ENCODE results near the gene NCL. TPM values are rescaled to one million over a fixed set of nuclear protein-coding genes. Genes with fewer than 3 reads are reported as not detected.

The NCL gene, protein sequence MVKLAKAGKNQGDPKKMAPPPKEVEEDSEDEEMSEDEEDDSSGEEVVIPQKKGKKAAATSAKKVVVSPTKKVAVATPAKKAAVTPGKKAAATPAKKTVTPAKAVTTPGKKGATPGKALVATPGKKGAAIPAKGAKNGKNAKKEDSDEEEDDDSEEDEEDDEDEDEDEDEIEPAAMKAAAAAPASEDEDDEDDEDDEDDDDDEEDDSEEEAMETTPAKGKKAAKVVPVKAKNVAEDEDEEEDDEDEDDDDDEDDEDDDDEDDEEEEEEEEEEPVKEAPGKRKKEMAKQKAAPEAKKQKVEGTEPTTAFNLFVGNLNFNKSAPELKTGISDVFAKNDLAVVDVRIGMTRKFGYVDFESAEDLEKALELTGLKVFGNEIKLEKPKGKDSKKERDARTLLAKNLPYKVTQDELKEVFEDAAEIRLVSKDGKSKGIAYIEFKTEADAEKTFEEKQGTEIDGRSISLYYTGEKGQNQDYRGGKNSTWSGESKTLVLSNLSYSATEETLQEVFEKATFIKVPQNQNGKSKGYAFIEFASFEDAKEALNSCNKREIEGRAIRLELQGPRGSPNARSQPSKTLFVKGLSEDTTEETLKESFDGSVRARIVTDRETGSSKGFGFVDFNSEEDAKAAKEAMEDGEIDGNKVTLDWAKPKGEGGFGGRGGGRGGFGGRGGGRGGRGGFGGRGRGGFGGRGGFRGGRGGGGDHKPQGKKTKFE
- total RNA-seq (ENCODE audit: low replicate concordance): 167 and 437 TPM in 2 replicates

DNA sequence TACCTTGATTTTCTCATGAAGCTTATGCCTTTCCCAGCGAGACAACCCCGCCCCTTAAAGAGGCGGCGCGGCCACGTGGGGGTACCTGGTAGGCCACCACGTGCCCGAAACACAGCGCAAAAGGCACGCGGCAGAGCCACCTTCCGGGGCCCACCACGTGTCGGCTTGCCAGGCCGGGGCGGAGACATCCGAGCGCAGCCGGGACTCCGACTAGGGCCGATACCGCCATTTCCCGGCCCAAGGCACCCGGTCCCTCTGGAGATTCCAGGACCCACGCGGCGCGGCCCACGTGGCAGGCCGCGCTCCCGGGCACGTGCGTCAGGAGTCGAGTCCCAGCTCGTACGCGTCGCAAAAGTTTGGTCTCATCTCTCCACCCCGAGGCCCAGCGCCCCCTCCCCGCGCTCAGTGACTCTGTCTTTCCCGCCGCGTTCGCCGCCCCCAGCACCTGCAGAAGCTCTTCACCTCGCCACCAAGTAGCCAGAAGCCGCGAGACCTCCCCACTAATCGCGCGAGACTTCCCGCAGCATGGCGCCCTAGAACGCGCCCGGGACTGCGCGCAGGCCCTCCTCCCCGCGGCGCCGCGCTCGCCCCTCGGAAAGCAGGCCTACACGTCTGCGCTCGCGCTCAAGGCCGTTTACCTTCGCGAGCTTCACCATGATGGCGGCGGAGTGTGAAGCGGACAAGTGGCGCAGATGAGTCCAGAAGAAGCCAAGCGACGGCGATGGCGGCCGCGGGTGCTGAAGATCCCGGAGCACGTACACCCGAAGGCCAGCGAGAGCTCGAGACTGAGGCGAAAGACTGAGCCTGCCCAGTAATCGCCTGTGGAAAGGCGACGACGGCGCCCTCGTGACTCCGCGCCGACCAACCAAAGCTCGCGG lies at the start of gene NCL:
TSS of gene NCL (minus strand) at position 787 of the 878 bp plus-strand sequence. CDS start at position 656, 131 bp downstream.
- peak; percentile 97 for DNase-seq (ENCODE audit: low read depth)
- TF ChIP-seq, protein P1, sequence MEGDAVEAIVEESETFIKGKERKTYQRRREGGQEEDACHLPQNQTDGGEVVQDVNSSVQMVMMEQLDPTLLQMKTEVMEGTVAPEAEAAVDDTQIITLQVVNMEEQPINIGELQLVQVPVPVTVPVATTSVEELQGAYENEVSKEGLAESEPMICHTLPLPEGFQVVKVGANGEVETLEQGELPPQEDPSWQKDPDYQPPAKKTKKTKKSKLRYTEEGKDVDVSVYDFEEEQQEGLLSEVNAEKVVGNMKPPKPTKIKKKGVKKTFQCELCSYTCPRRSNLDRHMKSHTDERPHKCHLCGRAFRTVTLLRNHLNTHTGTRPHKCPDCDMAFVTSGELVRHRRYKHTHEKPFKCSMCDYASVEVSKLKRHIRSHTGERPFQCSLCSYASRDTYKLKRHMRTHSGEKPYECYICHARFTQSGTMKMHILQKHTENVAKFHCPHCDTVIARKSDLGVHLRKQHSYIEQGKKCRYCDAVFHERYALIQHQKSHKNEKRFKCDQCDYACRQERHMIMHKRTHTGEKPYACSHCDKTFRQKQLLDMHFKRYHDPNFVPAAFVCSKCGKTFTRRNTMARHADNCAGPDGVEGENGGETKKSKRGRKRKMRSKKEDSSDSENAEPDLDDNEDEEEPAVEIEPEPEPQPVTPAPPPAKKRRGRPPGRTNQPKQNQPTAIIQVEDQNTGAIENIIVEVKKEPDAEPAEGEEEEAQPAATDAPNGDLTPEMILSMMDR (IDR thresholded peaks at IDR 0.05; ENCODE audit: insufficient read depth, low read length): no peak
- H3K4me3 ChIP-seq (ENCODE audit: low read depth, low read length): peak within 1 kb of the TSS; percentile 98

DNA sequence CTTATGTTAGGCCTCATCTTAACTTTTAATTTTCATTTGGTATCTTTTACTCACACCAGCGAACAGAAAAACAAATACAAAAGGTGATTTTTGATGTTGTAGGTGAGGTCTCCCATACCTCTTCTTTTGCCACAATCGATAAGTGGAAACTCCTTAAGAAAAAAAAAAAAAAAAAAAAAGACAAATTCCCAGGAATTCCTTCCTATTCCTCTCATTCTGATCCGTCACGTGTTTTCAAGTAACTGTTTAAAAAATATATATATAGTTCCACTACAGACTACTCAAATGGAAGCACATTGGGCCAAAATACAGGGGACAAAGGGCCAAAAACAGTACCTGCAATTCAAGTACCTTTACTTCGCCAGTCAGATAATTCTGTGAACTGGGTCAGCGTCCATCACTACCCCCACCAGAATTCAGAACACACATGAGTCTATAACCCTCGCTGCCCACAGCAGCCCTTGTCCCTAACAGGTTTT lies 49.5 kb upstream of the NCL start:
- peak overlapping the region; percentile 93 for H3K4me3 ChIP-seq (ENCODE audit: low read depth, low read length)
- no peak for DNase-seq (ENCODE audit: low read depth)

DNA sequence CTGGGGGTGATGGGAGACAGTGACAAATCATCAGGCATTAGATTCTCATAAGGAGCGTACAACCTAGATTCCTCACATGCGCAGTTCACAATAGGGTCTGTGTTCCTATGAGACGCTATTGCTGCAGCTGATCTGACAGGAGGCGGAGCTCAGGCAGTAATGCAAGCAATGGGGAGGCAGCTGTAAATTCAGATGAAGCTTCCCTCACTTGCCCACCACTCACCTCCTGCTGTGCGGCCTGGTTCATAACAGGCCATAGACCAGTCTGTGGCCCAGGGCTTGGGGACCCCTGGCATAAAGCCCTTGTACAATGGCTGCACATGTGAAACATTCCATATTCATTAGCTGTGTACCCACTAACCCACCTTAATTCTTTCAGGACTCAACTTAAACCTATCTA lies 47.9 kb upstream of the NCL start:
- DNase-seq (ENCODE audit: low read depth): no peak
- TF ChIP-seq, protein P1 (IDR thresholded peaks at IDR 0.05; ENCODE audit: insufficient read depth, low read length): no peak

More for the DNA sequence above, 49.5 kb upstream of the NCL start:
- TF ChIP-seq, protein P1 (IDR thresholded peaks at IDR 0.05; ENCODE audit: insufficient read depth, low read length): no peak

DNA sequence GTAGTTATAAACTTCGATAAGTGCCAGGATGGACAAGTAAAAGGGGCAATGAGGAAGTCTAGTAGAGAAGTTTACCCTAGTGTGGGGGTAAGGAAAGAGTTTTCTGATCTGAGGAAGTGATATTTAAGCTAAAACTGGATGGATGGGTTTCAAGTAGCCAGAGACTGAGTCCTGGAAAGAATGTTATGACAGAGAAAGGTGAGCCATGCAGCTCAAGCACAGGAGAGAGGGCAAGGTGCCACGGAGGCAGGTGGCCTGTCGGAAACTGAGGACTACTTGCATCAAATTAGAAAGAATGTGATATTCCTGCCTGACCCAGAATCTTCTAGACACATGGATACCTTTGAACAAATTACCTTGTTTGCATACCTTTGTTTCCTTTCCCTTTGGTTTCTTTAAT lies 39.5 kb upstream of the NCL start:
- DNase-seq (ENCODE audit: low read depth): no peak
- TF ChIP-seq, protein P1 (IDR thresholded peaks at IDR 0.05; ENCODE audit: insufficient read depth, low read length): no peak
- H3K4me3 ChIP-seq (ENCODE audit: low read depth, low read length): no peak overlapping the region

More for the DNA sequence above, 47.9 kb upstream of the NCL start:
- no peak overlapping the region for H3K4me3 ChIP-seq (ENCODE audit: low read depth, low read length)

DNA sequence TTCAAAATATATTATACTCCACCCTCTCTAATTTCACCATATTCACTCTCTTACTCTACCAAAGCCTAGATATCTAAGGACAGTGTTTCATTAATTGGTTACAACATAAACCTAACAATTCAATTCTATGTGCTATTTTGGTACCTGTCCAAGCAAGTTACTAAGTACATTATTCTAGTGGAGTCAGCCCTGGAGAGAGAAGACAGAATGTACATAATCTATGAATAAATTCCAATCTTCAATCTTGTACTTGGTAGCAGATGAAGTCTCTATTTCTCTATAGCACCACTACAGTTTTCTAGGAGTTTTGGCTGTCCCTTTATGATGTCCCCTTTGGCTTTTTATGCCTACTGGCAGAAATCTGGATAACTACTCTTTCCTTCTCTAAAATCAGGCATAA lies 38.3 kb upstream of the NCL start:
- TF ChIP-seq, protein P1 (IDR thresholded peaks at IDR 0.05; ENCODE audit: insufficient read depth, low read length): no peak
- no peak for DNase-seq (ENCODE audit: low read depth)
- no peak overlapping the region for H3K4me3 ChIP-seq (ENCODE audit: low read depth, low read length)

DNA sequence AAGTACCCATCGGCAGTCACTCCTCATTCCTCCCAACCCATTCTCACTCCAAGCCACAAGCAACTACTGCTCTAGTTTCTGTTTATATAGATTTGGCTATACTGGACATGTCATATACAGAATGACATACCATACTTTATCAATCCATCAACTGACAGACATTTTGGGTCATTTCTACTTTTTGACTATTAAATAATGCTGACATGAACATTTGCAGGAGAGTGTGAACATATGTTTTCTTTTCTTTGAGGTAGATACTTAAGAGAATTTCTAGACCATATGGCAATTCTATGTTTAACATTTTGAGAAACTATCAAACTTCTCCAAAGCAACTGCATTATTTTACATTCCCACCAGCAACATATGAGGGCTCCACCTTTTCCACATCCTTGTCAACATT lies 33.4 kb upstream of the NCL start:
- DNase-seq (ENCODE audit: low read depth): no peak
- TF ChIP-seq, protein P1 (IDR thresholded peaks at IDR 0.05; ENCODE audit: insufficient read depth, low read length): no peak
- no peak overlapping the region for H3K4me3 ChIP-seq (ENCODE audit: low read depth, low read length)
